ENCODE measurements around the gene ELP5. TPM values are rescaled to one million over a fixed set of nuclear protein-coding genes. Genes with fewer than 3 reads are reported as not detected.

Gene ELP5
- total and polyA plus RNA-seq, 2 donors (not counting 1 experiment from before 2014, with no cell fraction given): 48.0 to 69.9 TPM

GRCh38 chr17:7214300-7215135, 37.5 kb upstream of the ELP5 start:
- Histone ChIP-seq H4K20me1 (ENCODE audit: control insufficient read depth, insufficient read depth, low read length, poor library complexity, severe bottlenecking) (no peaks in the 10 kb centered on the region), H3K79me2 (ENCODE audit: control insufficient read depth, insufficient read depth, low read length) (peaks cover 7% of the 10 kb centered on the region), H3K27me3 (replicated peaks in 1 of 4; ENCODE audit: control extremely low read depth in 1 of 4, control insufficient read depth in 3 of 4, insufficient read depth in 4 of 4, low read length in 3 of 4) (peaks cover 0 to 4% (median 0%) of the 10 kb centered on the region in 4 experiments), H3K9ac (ENCODE audit: low read length) (peak overlapping the region; percentile 66), H3K9me3 (ENCODE audit: control extremely low read depth in 1 of 3, control insufficient read depth in 2 of 3, insufficient read depth in 1 of 3, low read length in 2 of 3) (no peaks in the 10 kb centered on the region), H3K27ac (ENCODE audit: low read length in 2 of 2) (peak overlapping the region; percentile 77 to 90), H3K4me1 (ENCODE audit: control insufficient read depth in 2 of 2, insufficient read depth in 2 of 2, low read length in 2 of 2) (peaks cover 25 to 50% of the 10 kb centered on the region in 2 donors), H3K4me2 (replicated peaks; ENCODE audit: low read depth, low read length, poor library complexity, severe bottlenecking) (peak overlapping the region; percentile 86), H2AFZ (ENCODE audit: insufficient read depth, low read depth, low read length, poor library complexity, severe bottlenecking) (peak overlapping the region; percentile 53), H3K36me3 (replicated peaks in 1 of 2; ENCODE audit: control extremely low read depth in 1 of 2, control insufficient read depth in 1 of 2, extremely low read depth in 1 of 2, insufficient read depth in 2 of 2, low read length in 1 of 2) (no peaks in the 10 kb centered on the region), H3K4me3 (ENCODE audit: control extremely low read depth in 1 of 5, extremely low read depth in 1 of 5, insufficient read depth in 1 of 5, low read depth in 2 of 5, low read length in 4 of 5) (peak overlapping the region; percentile 39 to 66 (median 53))
- peak; percentile 99 for DNase-seq
- peak overlapping the region; percentile 99 for H3K27ac Mint-ChIP-seq
- intact Hi-C loops (cut with micrococcal nuclease): loop anchor here (1.0 to 2.0 kb wide), 8 partner anchors 9 to 472 kb away; partner anchors contain the start of genes DVL2, EIF5A, ELP5 and PHF23
- peaks cover 5% of the 10 kb centered on the region for H3K27me3 Mint-ChIP-seq
- peak overlapping the region; percentile 97 for H3K4me3 Mint-ChIP-seq
- ChIA-PET CTCF (interaction anchor here (0.6 to 2.3 kb wide), 7 partner anchors 8 to 170 kb away, joined by 3 to 7 read pairs (median 4); partner anchors contain the start of genes GABARAP and SLC16A11), POLR2A (interaction anchor here (0.6 to 9.1 kb wide), 4 partner anchors 23 to 115 kb away, joined by 3 to 157 read pairs (median 3); partner anchors contain the start of genes DVL2, GABARAP and PHF23)
- H3K9me3 Mint-ChIP-seq (ENCODE audit: insufficient read depth): no peaks in the 10 kb centered on the region
- TF ChIP-seq CTCF (IDR thresholded peaks at IDR 0.05): peak; percentile 44
- no peak for TF ChIP-seq EZH2 (IDR thresholded peaks at IDR 0.05; ENCODE audit: borderline replicate concordance, insufficient read depth, low read depth, low read length, poor library complexity, severe bottlenecking)
- H3K4me1 Mint-ChIP-seq: peaks cover 49% of the 10 kb centered on the region
- WGBS (ENCODE audit: insufficient coverage): under 1% methylated on average over 40 of the region's 45 CpGs
- peak; percentile 85 for ATAC-seq (ENCODE audit: low read depth)

All from B cell (primary cell).